PFSK-1 (cell line): ENCODE data around the gene SV2C.

Experiments used
- FOXP2 ChIP-seq: optimal IDR thresholded peaks from 2 replicates; pipeline ENCODE3; 2011; ENCODE audit warnings: borderline replicate concordance, control low read depth, inconsistent platforms; ENCODE audit not compliant: insufficient read depth; ENCODE audit errors: extremely low read length, extremely low read depth
- POLR2AphosphoS5 ChIP-seq: IDR thresholded peaks from 2 replicates; pipeline ENCODE4 v1.6.1; 2012; ENCODE audit warnings: low read depth, mild to moderate bottlenecking, control low read depth, low read length, moderate library complexity
- REST ChIP-seq, 2 experiments: IDR thresholded peaks; 2 replicates each; pipeline versions ENCODE4 v1.6.1 to v1.8.0; 2011 to 2012; ENCODE audit warnings: low read depth in 2 of 2, low read length in 2 of 2, control low read depth in 1 of 2, inconsistent platforms in 1 of 2, mild to moderate bottlenecking in 1 of 2, moderate library complexity in 1 of 2; ENCODE audit not compliant: insufficient read depth in 1 of 2
- SIN3A ChIP-seq: IDR thresholded peaks from 2 replicates; pipeline ENCODE4 v1.6.1; 2012; ENCODE audit warnings: mild to moderate bottlenecking, low read length, moderate library complexity, borderline replicate concordance; ENCODE audit not compliant: insufficient read depth
- TAF1 ChIP-seq: IDR thresholded peaks from 2 replicates; pipeline ENCODE4 v1.6.1; 2012; ENCODE audit warnings: low read length, control low read depth, borderline replicate concordance; ENCODE audit not compliant: insufficient read depth

Gene SV2C

GRCh38 chr5:76252437-76252836 lies 169.3 kb downstream of the SV2C start:
- TF ChIP-seq TAF1, result no peak
- no peak for TF ChIP-seq FOXP2
- TF ChIP-seq REST (IDR thresholded peaks at IDR 0.05; ENCODE audit: insufficient read depth in 1 of 2, low read depth in 2 of 2, low read length in 2 of 2), result no peak
- no peak for TF ChIP-seq POLR2AphosphoS5
- no peak for TF ChIP-seq SIN3A

GRCh38 chr5:76256116-76256889 lies 173.1 kb downstream of the SV2C start:
- no peak for TF ChIP-seq TAF1
- TF ChIP-seq FOXP2, result no peak
- TF ChIP-seq REST (IDR thresholded peaks at IDR 0.05; ENCODE audit: insufficient read depth in 1 of 2, low read depth in 2 of 2, low read length in 2 of 2), result no peak
- TF ChIP-seq SIN3A, result no peak
- no peak for TF ChIP-seq POLR2AphosphoS5

GRCh38 chr5:76257225-76257833 lies 174.1 kb downstream of the SV2C start:
- no peak for TF ChIP-seq REST (IDR thresholded peaks at IDR 0.05; ENCODE audit: insufficient read depth in 1 of 2, low read depth in 2 of 2, low read length in 2 of 2)
- TF ChIP-seq TAF1, result no peak
- no peak for TF ChIP-seq SIN3A
- TF ChIP-seq FOXP2, result no peak
- TF ChIP-seq POLR2AphosphoS5, result no peak

- no peak for TF ChIP-seq SIN3A
- no peak for TF ChIP-seq FOXP2
- TF ChIP-seq REST (IDR thresholded peaks at IDR 0.05; ENCODE audit: insufficient read depth in 1 of 2, low read depth in 2 of 2, low read length in 2 of 2), result no peak
- TF ChIP-seq POLR2AphosphoS5, result no peak
- no peak for TF ChIP-seq TAF1
These were observed 174.7 kb downstream of the SV2C start for GRCh38 chr5:76257897-76258296.
